ENCODE data around the gene PTPRN2.

The PTPRN2 gene

DNA sequence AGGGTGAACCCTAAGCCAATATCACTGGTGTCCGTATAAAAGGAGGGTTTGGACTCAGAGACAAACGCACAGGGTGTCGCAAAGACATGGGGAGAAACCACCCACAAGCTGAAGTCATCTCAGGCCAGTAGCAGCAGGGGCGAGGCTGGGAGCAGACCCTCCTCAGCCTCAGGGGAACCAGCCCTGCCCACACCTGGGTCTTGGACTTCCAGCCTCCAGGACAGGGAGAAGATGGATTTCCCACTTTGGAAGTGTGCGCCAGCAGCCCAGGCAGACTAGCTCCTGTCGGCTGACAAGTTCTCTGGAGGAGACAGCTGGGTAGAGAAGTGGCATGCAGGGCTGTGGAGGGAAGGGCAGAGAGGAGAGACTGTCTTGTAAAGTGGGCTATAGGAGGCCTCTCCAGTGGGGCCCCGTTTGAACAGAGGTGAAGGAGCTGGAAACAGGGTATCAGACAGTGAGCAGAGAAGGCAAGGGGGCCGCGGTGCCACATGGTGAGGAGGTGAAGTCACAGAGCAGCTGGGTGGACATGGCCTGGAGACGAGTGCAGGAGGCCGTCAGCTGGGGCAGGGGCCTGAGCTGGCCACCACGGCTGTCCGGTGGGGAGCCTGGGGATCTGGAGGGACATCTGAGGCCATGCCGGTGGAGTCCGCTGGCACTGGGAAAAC is 475.6 kb downstream of the PTPRN2 start:
- peaks cover 8% of the 10 kb centered on the region for H3K27me3 Mint-ChIP-seq (ENCODE audit: low read depth, poor library complexity)
- H3K9me3 Mint-ChIP-seq: peaks cover 37% of the 10 kb centered on the region
- peak overlapping the region; percentile 51 for H3K27ac Mint-ChIP-seq
- H3K4me1 Mint-ChIP-seq: peaks cover 12% of the 10 kb centered on the region
- no peak for DNase-seq
- H3K36me3 Mint-ChIP-seq (ENCODE audit: low read depth): peaks cover 4% of the 10 kb centered on the region
- no peak overlapping the region for H3K4me3 Mint-ChIP-seq
- no peak for TF ChIP-seq CTCF (IDR thresholded peaks at IDR 0.05)

GRCh38 chr7:158111049-158111751 is 476.4 kb downstream of the PTPRN2 start:
- no peaks in the 10 kb centered on the region for H3K36me3 Mint-ChIP-seq (ENCODE audit: low read depth)
- H3K27ac Mint-ChIP-seq: no peak overlapping the region
- TF ChIP-seq CTCF (IDR thresholded peaks at IDR 0.05): no peak
- H3K27me3 Mint-ChIP-seq (ENCODE audit: low read depth, poor library complexity): peaks cover 6% of the 10 kb centered on the region
- H3K4me3 Mint-ChIP-seq: no peak overlapping the region
- no peak for DNase-seq
- H3K4me1 Mint-ChIP-seq: peaks cover 12% of the 10 kb centered on the region
- H3K9me3 Mint-ChIP-seq: peaks cover 28% of the 10 kb centered on the region

DNA sequence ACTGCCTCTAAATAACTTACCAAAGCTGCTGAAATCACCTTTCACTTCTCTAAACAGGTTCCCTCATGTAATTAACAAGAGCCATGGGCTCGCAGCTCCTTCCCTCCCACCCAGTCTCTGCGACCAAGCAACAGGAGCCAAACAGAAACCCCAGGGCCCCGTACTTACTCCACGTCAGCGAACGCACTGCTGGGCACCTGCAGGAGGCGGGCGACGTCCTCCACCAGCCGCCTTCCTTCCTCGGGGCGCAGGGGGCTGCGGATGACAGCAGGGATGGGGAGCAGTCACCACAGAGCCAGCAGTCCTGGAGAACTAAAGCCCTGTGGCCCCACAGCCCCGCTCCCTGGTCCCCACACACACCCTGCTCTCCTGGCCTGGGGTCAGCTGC is 477.0 kb downstream of the PTPRN2 start:
- Mint-ChIP-seq H3K36me3 (ENCODE audit: low read depth) (no peaks in the 10 kb centered on the region), H3K27ac (no peak overlapping the region), H3K27me3 (ENCODE audit: low read depth, poor library complexity) (peaks cover 6% of the 10 kb centered on the region), H3K4me3 (no peak overlapping the region), H3K4me1 (peaks cover 12% of the 10 kb centered on the region), H3K9me3 (peaks cover 23% of the 10 kb centered on the region)
- TF ChIP-seq CTCF (IDR thresholded peaks at IDR 0.05): no peak
- DNase-seq: no peak

DNA sequence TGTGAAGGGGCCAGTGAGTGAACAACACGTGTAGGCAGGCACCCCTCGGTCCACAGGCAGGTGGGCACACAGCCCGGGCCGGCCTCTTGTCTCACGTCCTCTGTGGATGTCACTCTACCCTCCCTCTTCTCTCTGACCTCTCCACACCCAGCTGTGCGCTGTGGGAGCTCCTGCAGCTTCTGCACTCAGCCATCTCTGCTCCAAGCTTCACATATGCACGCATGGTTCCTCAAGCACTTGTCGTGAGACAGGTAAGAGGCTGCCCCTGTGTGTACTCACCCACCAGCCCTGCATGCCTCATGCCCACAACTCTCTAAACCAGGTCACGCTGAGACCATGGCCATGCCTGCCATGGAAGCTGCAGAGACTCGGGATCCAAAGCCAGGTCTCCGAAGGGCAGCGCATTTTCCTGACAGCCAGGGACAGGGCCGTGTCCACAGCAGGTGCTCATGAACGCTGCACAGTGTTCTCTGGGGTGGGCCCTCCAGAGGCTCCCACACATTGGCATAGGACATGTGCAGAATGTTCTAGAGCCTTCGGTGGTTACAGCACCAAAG is 477.5 kb downstream of the PTPRN2 start:
- Mint-ChIP-seq H3K36me3 (ENCODE audit: low read depth) (no peaks in the 10 kb centered on the region), H3K27me3 (ENCODE audit: low read depth, poor library complexity) (peaks cover 6% of the 10 kb centered on the region), H3K4me3 (no peak overlapping the region), H3K27ac (no peak overlapping the region), H3K9me3 (peaks cover 17% of the 10 kb centered on the region), H3K4me1 (peaks cover 12% of the 10 kb centered on the region)
- no peak for DNase-seq
- no peak for TF ChIP-seq CTCF (IDR thresholded peaks at IDR 0.05)

DNA sequence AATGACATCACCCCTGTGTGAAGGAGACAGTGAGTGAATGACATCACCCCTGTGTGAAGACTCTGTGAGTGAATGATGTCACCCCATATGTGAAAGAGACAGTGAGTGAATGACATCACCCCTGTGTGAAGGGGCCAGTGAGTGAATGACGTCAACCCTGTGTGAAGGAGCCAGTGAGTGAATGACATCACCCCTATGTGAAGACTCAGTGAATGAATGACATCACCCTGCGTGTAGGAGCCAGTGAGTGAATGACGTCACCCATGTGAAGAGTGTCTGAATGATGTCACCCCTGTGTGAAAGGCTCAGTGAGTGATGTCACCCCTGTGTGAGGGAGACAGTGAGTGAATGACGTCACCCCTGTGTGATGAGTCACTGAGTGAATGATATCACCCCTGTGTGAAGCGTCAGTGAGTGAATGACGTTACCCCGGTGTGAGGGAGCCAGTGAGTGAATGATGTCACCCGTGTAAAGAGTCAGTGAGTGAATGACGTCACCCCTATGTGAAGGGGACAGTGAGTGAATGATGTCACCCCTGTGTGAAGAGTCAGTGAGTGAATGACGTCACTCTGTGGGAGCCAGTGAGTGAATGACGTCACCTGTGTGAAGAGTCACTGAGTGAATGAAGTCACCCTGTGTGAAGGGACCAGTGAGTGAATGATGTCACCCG is 478.1 kb downstream of the PTPRN2 start:
- Mint-ChIP-seq H3K9me3 (peaks cover 11% of the 10 kb centered on the region), H3K4me3 (no peak overlapping the region), H3K27ac (no peak overlapping the region), H3K36me3 (ENCODE audit: low read depth) (no peaks in the 10 kb centered on the region), H3K27me3 (ENCODE audit: low read depth, poor library complexity) (peaks cover 6% of the 10 kb centered on the region), H3K4me1 (peaks cover 12% of the 10 kb centered on the region)
- no peak for TF ChIP-seq CTCF (IDR thresholded peaks at IDR 0.05)
- DNase-seq: no peak

All from nephron progenitor cell (in vitro differentiated cells).